SU-DHL-6 (cell line): ENCODE data around the gene SNX18.

ENCODE experiments used
- H2AFZ ChIP-seq: fragments of 200-600 bp; sonication (generic); 2 replicates; pipeline ENCODE4 v1.6.1; 2014; ENCODE audit warnings: low read depth, mild to moderate bottlenecking, moderate library complexity, mixed read lengths, antibody characterized with exemption, low read length; ENCODE audit not compliant: severe bottlenecking
- H3F3A ChIP-seq: fragments of 200-600 bp; shearing (Covaris generic); 2 replicates; pipeline ENCODE4 v1.6.0; 2016; ENCODE audit warnings: antibody characterized with exemption, mild to moderate bottlenecking; ENCODE audit not compliant: insufficient read depth
- H3K27ac ChIP-seq: fragments of 200-600 bp; sonication (generic); 2 replicates; pipeline ENCODE4 v1.5.1; 2016; ENCODE audit warnings: low read depth, mild to moderate bottlenecking, low read length, moderate library complexity, mixed read lengths
- H3K27me3 ChIP-seq: fragments of 200-600 bp; sonication (generic), shearing (Covaris generic); 2 replicates; pipeline ENCODE4 v1.6.0; 2014; ENCODE audit warnings: mild to moderate bottlenecking, low read length
- H3K36me3 ChIP-seq: fragments of 200-600 bp; sonication (generic); 2 replicates; pipeline ENCODE4 v1.6.1; 2014; ENCODE audit warnings: mild to moderate bottlenecking, low read length, mixed read lengths
- H3K4me2 ChIP-seq: fragments of 300-600, 200-600 bp; shearing (Covaris generic), sonication (generic); 2 replicates; pipeline ENCODE4 v1.6.0; 2014; ENCODE audit warnings: low read length, low read depth, mild to moderate bottlenecking; ENCODE audit not compliant: poor library complexity, severe bottlenecking
- H3K4me3 ChIP-seq: fragments of 200-600 bp; sonication (generic); 2 replicates; pipeline ENCODE4 v1.5.1; 2014; ENCODE audit warnings: antibody characterized with exemption, low read length, mild to moderate bottlenecking, mixed read lengths; ENCODE audit not compliant: insufficient read depth, poor library complexity, severe bottlenecking
- H3K79me2 ChIP-seq: fragments of 200-600 bp; sonication (generic); 2 replicates; pipeline ENCODE4 v1.6.1; 2014; ENCODE audit warnings: mild to moderate bottlenecking, low read length, moderate library complexity; ENCODE audit not compliant: insufficient read depth
- H3K9ac ChIP-seq: fragments of 200-600 bp; sonication (generic); 2 replicates; pipeline ENCODE4 v1.7.0; 2014; ENCODE audit warnings: mild to moderate bottlenecking, low read length
- H3K9me2 ChIP-seq: fragments of 200-600 bp; sonication (generic); replicated peaks from 2 replicates; pipeline ENCODE4 v1.6.1; 2014; ENCODE audit warnings: low read length; ENCODE audit not compliant: insufficient read depth
- H3K9me3 ChIP-seq: fragments of 200-600 bp; sonication (generic); 2 replicates; pipeline ENCODE4 v1.6.1; 2014; ENCODE audit warnings: low read length, mixed read lengths; ENCODE audit not compliant: insufficient read depth
- H4K20me1 ChIP-seq: fragments of 200-600 bp; sonication (generic); 2 replicates; pipeline ENCODE4 v1.6.1; 2014; ENCODE audit warnings: low read depth, mild to moderate bottlenecking, antibody characterized with exemption, low read length, moderate library complexity, mixed read lengths
- EZH2phosphoT487 ChIP-seq: fragments of 200-600 bp; sonication (generic), shearing (Covaris generic); conservative IDR thresholded peaks from 2 replicates; pipeline ENCODE4 v1.6.1; 2018; ENCODE audit warnings: mild to moderate bottlenecking, antibody characterized with exemption, low read length, moderate library complexity, mixed read lengths
- TF ChIP-seq, protein P1 (sequence below): fragments of 200-600 bp; sonication (generic); IDR thresholded peaks from one replicate; pipeline ENCODE4 v1.5.1; 2017; ENCODE audit warnings: antibody characterized with exemption, mild to moderate bottlenecking, low read length, moderate library complexity; ENCODE audit not compliant: insufficient read depth, poor library complexity, severe bottlenecking

Gene SNX18

DNA sequence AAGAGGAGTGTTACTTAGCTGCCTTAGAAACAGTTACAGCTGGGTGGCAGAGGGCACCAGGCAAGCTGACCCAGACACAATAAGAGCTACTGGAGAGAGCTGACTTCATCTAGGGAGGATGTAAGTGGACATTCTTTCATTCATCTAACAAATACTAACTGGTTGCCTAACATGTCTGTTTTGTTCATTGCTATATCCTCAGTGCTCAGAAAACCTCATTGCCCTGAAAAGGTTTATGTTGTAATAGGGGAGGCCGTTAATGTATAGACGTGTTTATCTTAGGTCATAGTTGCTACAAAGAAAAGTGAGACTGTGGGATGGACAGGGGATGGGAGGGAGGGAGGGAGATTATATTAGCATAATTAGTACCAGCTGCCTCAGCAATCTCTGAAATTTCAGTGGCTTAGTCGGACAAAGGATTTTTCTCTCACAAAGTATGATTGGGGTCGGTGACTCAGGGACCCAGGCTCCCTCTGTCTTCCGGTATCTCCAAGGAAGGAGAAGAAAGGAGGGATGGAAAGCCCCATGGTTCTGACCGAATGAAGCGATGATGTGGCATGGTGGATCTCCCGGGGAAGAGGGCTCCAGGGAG is 2.6 kb upstream of the SNX18 start:
- H3K4me3 ChIP-seq = no peak overlapping the region
- no peak overlapping the region for H3K9ac ChIP-seq
- no peaks in the 10 kb centered on the region for H3K36me3 ChIP-seq
- no peaks in the 10 kb centered on the region for H3K79me2 ChIP-seq
- H3K27me3 ChIP-seq = no peaks in the 10 kb centered on the region
- H2AFZ ChIP-seq = no peak overlapping the region
- no peaks in the 10 kb centered on the region for H4K20me1 ChIP-seq
- H3K9me3 ChIP-seq = no peaks in the 10 kb centered on the region
- H3K27ac ChIP-seq = no peak overlapping the region
- no peaks in the 10 kb centered on the region for H3F3A ChIP-seq
- no peaks in the 10 kb centered on the region for H3K9me2 ChIP-seq
- TF ChIP-seq EZH2phosphoT487 = no peak
- TF ChIP-seq, protein P1, sequence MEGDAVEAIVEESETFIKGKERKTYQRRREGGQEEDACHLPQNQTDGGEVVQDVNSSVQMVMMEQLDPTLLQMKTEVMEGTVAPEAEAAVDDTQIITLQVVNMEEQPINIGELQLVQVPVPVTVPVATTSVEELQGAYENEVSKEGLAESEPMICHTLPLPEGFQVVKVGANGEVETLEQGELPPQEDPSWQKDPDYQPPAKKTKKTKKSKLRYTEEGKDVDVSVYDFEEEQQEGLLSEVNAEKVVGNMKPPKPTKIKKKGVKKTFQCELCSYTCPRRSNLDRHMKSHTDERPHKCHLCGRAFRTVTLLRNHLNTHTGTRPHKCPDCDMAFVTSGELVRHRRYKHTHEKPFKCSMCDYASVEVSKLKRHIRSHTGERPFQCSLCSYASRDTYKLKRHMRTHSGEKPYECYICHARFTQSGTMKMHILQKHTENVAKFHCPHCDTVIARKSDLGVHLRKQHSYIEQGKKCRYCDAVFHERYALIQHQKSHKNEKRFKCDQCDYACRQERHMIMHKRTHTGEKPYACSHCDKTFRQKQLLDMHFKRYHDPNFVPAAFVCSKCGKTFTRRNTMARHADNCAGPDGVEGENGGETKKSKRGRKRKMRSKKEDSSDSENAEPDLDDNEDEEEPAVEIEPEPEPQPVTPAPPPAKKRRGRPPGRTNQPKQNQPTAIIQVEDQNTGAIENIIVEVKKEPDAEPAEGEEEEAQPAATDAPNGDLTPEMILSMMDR = no peak
- no peak overlapping the region for H3K4me2 ChIP-seq

- Histone ChIP-seq H3F3A (no peaks in the 10 kb centered on the region), H3K79me2 (no peaks in the 10 kb centered on the region), H3K4me2 (no peak overlapping the region), H3K9me3 (no peaks in the 10 kb centered on the region), H2AFZ (no peak overlapping the region), H3K36me3 (no peaks in the 10 kb centered on the region), H3K9ac (no peak overlapping the region), H3K4me3 (no peak overlapping the region), H3K9me2 (no peaks in the 10 kb centered on the region), H3K27ac (no peak overlapping the region), H4K20me1 (no peaks in the 10 kb centered on the region), H3K27me3 (no peaks in the 10 kb centered on the region)
- TF ChIP-seq EZH2phosphoT487 = no peak
Observed at GRCh38 chr5:54515634-54516033, 1.9 kb upstream of the SNX18 start.

- no peak overlapping the region for H3K4me2 ChIP-seq
- no peaks in the 10 kb centered on the region for H4K20me1 ChIP-seq
- H3K79me2 ChIP-seq = no peaks in the 10 kb centered on the region
- no peaks in the 10 kb centered on the region for H3K36me3 ChIP-seq
- H3K9me3 ChIP-seq = no peaks in the 10 kb centered on the region
- H2AFZ ChIP-seq = no peak overlapping the region
- no peaks in the 10 kb centered on the region for H3F3A ChIP-seq
- no peaks in the 10 kb centered on the region for H3K27me3 ChIP-seq
- no peak overlapping the region for H3K27ac ChIP-seq
- H3K4me3 ChIP-seq = no peak overlapping the region
- H3K9ac ChIP-seq = no peak overlapping the region
- TF ChIP-seq, protein P1 = no peak
- TF ChIP-seq EZH2phosphoT487 = no peak
- H3K9me2 ChIP-seq = no peaks in the 10 kb centered on the region
Observed at GRCh38 chr5:54516051-54516655, 1.4 kb upstream of the SNX18 start.

GRCh38 chr5:54517174-54517511 is 416 bp upstream of the SNX18 start:
- no peaks in the 10 kb centered on the region for H3K27me3 ChIP-seq
- peak overlapping the region; percentile 52 for H2AFZ ChIP-seq
- H3K36me3 ChIP-seq = no peaks in the 10 kb centered on the region
- no peak overlapping the region for H3K9ac ChIP-seq
- H4K20me1 ChIP-seq = no peaks in the 10 kb centered on the region
- no peaks in the 10 kb centered on the region for H3K9me3 ChIP-seq
- no peak overlapping the region for H3K4me3 ChIP-seq
- no peaks in the 10 kb centered on the region for H3F3A ChIP-seq
- peak overlapping the region; percentile 30 for H3K4me2 ChIP-seq
- H3K9me2 ChIP-seq = no peaks in the 10 kb centered on the region
- no peak overlapping the region for H3K27ac ChIP-seq
- H3K79me2 ChIP-seq = no peaks in the 10 kb centered on the region
- TF ChIP-seq, protein P1 = no peak
- no peak for TF ChIP-seq EZH2phosphoT487
